Stimulated activated CD4-positive, alpha-beta T cell treated with anti-CD3 and anti-CD28 coated beads, Interleukin-15, amount 100 ng/mL, for 48 hours (primary cell): ENCODE results near the gene CHIC2.
"Not testable (repeated sequence)": the region's sequence is repeated elsewhere in the genome, so short reads cannot be mapped to it uniquely, and the experiment has no call there.

Experiments
- DNase-seq, 2 donors: peaks; one replicate each; pipeline ENCODE4 v3.0.0-alpha.2; 2020; ENCODE audit warnings: low read depth in 2 of 2

Gene CHIC2

GRCh38 chr4:54061067-54061466, 3.3 kb downstream of the CHIC2 start:
- DNase-seq = no peak

- DNase-seq = no peak
Measured at GRCh38 chr4:54060116-54060515, 4.3 kb downstream of the CHIC2 start.

GRCh38 chr4:54058171-54058570, 6.2 kb downstream of the CHIC2 start:
- DNase-seq = no peak

GRCh38 chr4:54056360-54056759, 8.0 kb downstream of the CHIC2 start:
- no peak for DNase-seq

- no peak for DNase-seq
Measured at GRCh38 chr4:54055494-54055893, 8.9 kb downstream of the CHIC2 start.

GRCh38 chr4:54054501-54054900, 9.9 kb downstream of the CHIC2 start:
- DNase-seq = no peak

- DNase-seq = not testable (repeated sequence)
Measured at GRCh38 chr4:54053322-54053721, 11.1 kb downstream of the CHIC2 start.

GRCh38 chr4:54050214-54050904, 14.0 kb downstream of the CHIC2 start:
- DNase-seq = no peak

- DNase-seq = not testable (repeated sequence)
Measured at GRCh38 chr4:54043630-54044029, 20.8 kb downstream of the CHIC2 start.

- DNase-seq = no peak
Measured at GRCh38 chr4:54041933-54042332, 22.5 kb downstream of the CHIC2 start.

- DNase-seq = no peak
Measured at GRCh38 chr4:54041100-54041499, 23.3 kb downstream of the CHIC2 start.

GRCh38 chr4:54038056-54038455, 26.3 kb downstream of the CHIC2 start:
- DNase-seq = no peak

- no peak for DNase-seq
Measured at GRCh38 chr4:54036184-54036583, 28.2 kb downstream of the CHIC2 start.

GRCh38 chr4:54032558-54033135, 31.8 kb downstream of the CHIC2 start:
- no peak for DNase-seq

- no peak for DNase-seq
Measured at GRCh38 chr4:54027311-54027710, 37.1 kb downstream of the CHIC2 start.

GRCh38 chr4:54025582-54025981, 38.8 kb downstream of the CHIC2 start:
- no peak for DNase-seq

- DNase-seq = not testable (repeated sequence)
Measured at GRCh38 chr4:54023019-54023418, 41.4 kb downstream of the CHIC2 start.

- no peak for DNase-seq
Measured at GRCh38 chr4:54017974-54018373, 46.4 kb downstream of the CHIC2 start.

GRCh38 chr4:54017308-54017707, 47.1 kb downstream of the CHIC2 start:
- no peak for DNase-seq

- no peak for DNase-seq
Measured at GRCh38 chr4:54016504-54016903, 47.9 kb downstream of the CHIC2 start.

- no peak for DNase-seq
Measured at GRCh38 chr4:54015423-54016030, 48.9 kb downstream of the CHIC2 start.

- no peak for DNase-seq
Measured at GRCh38 chr4:54014666-54015160, 49.7 kb downstream of the CHIC2 start.

- DNase-seq = no peak
Measured at GRCh38 chr4:54011201-54011600, 53.2 kb downstream of the CHIC2 start.
